ENCODE results near the gene FUT9. TPM values are rescaled to one million over a fixed set of nuclear protein-coding genes. Genes with fewer than 3 reads are reported as not detected.

FUT9 gene
- total RNA-seq, 1 experiment from 2014 or later = 0.04 TPM

- no TSS peak for BruUV-seq (replicated peaks)
- H3K9me3 ChIP-seq (ENCODE audit: low read length) = no peaks in the 10 kb centered on the region
- intact Hi-C loops (cut with micrococcal nuclease) = no loop called here
- no peaks in the 10 kb centered on the region for H4K20me1 ChIP-seq (ENCODE audit: low read length)
- H3K27ac ChIP-seq (ENCODE audit: low read length) = no peak overlapping the region
- no peaks in the 10 kb centered on the region for H3K4me1 ChIP-seq (ENCODE audit: insufficient read depth, low read length)
- no peak overlapping the region for H3K9ac ChIP-seq (ENCODE audit: low read length)
- no peak for DNase-seq
- ChIA-PET CTCF (no interaction called here), POLR2A (ENCODE audit: unreplicated experiment) (no interaction called here)
- no peak overlapping the region for H3K4me2 ChIP-seq (ENCODE audit: low read length)
- ATAC-seq = no peak
- H3K36me3 ChIP-seq (ENCODE audit: low read depth, low read length) = no peaks in the 10 kb centered on the region
- no peak overlapping the region for H2AFZ ChIP-seq (ENCODE audit: low read length)
- no peak overlapping the region for H3K4me3 ChIP-seq (ENCODE audit: low read length)
- H3F3A ChIP-seq (ENCODE audit: low read length, unreplicated experiment) = no peaks in the 10 kb centered on the region
- no peaks in the 10 kb centered on the region for H3K9me2 ChIP-seq (replicated peaks; ENCODE audit: low read length)
- H3K79me2 ChIP-seq (ENCODE audit: low read length) = no peaks in the 10 kb centered on the region
- TF ChIP-seq CTCF (conservative IDR thresholded peaks at IDR 0.05; ENCODE audit: low read depth, low read length) (no peak), EZH2phosphoT487 (IDR thresholded peaks at IDR 0.05; ENCODE audit: borderline replicate concordance, low read length) (no peak), EZH2 (IDR thresholded peaks at IDR 0.05; ENCODE audit: low read length, unreplicated experiment) (no peak)
- no peaks in the 10 kb centered on the region for H3K27me3 ChIP-seq (ENCODE audit: low read length)
These were observed 792 bp upstream of the FUT9 start for GRCh38 chr6:96014846-96015517.

GRCh38 chr6:96016334-96017069 lies 728 bp downstream of the FUT9 start:
- no peak overlapping the region for H2AFZ ChIP-seq (ENCODE audit: low read length)
- no peaks in the 10 kb centered on the region for H3K4me1 ChIP-seq (ENCODE audit: insufficient read depth, low read length)
- POLR2A ChIA-PET (ENCODE audit: unreplicated experiment) = no interaction called here
- no peak for DNase-seq
- CTCF ChIA-PET = no interaction called here
- no peak for ATAC-seq
- H4K20me1 ChIP-seq (ENCODE audit: low read length) = no peaks in the 10 kb centered on the region
- TF ChIP-seq EZH2 (IDR thresholded peaks at IDR 0.05; ENCODE audit: low read length, unreplicated experiment) (no peak), EZH2phosphoT487 (IDR thresholded peaks at IDR 0.05; ENCODE audit: borderline replicate concordance, low read length) (no peak), CTCF (conservative IDR thresholded peaks at IDR 0.05; ENCODE audit: low read depth, low read length) (no peak)
- no TSS peak for BruUV-seq (replicated peaks)
- H3F3A ChIP-seq (ENCODE audit: low read length, unreplicated experiment) = no peaks in the 10 kb centered on the region
- H3K27me3 ChIP-seq (ENCODE audit: low read length) = no peaks in the 10 kb centered on the region
- no peaks in the 10 kb centered on the region for H3K79me2 ChIP-seq (ENCODE audit: low read length)
- H3K4me3 ChIP-seq (ENCODE audit: low read length) = no peak overlapping the region
- H3K9ac ChIP-seq (ENCODE audit: low read length) = no peak overlapping the region
- H3K36me3 ChIP-seq (ENCODE audit: low read depth, low read length) = no peaks in the 10 kb centered on the region
- no peak overlapping the region for H3K27ac ChIP-seq (ENCODE audit: low read length)
- intact Hi-C loops (cut with micrococcal nuclease) = no loop called here
- no peaks in the 10 kb centered on the region for H3K9me2 ChIP-seq (replicated peaks; ENCODE audit: low read length)
- no peaks in the 10 kb centered on the region for H3K9me3 ChIP-seq (ENCODE audit: low read length)
- no peak overlapping the region for H3K4me2 ChIP-seq (ENCODE audit: low read length)

- no TSS peak for BruUV-seq (replicated peaks)
- TF ChIP-seq CTCF (conservative IDR thresholded peaks at IDR 0.05; ENCODE audit: low read depth, low read length) = no peak
- no peak for TF ChIP-seq EZH2phosphoT487 (IDR thresholded peaks at IDR 0.05; ENCODE audit: borderline replicate concordance, low read length)
- TF ChIP-seq EZH2 (IDR thresholded peaks at IDR 0.05; ENCODE audit: low read length, unreplicated experiment) = no peak
- POLR2A ChIA-PET (ENCODE audit: unreplicated experiment) = no interaction called here
- Histone ChIP-seq H3K79me2 (ENCODE audit: low read length) (no peaks in the 10 kb centered on the region), H3K27me3 (ENCODE audit: low read length) (no peaks in the 10 kb centered on the region), H2AFZ (ENCODE audit: low read length) (no peak overlapping the region), H3K9me2 (replicated peaks; ENCODE audit: low read length) (no peaks in the 10 kb centered on the region), H3K4me3 (ENCODE audit: low read length) (no peak overlapping the region), H3K9me3 (ENCODE audit: low read length) (no peaks in the 10 kb centered on the region), H3K36me3 (ENCODE audit: low read depth, low read length) (no peaks in the 10 kb centered on the region), H3K9ac (ENCODE audit: low read length) (no peak overlapping the region), H4K20me1 (ENCODE audit: low read length) (no peaks in the 10 kb centered on the region), H3F3A (ENCODE audit: low read length, unreplicated experiment) (no peaks in the 10 kb centered on the region), H3K27ac (ENCODE audit: low read length) (no peak overlapping the region), H3K4me2 (ENCODE audit: low read length) (no peak overlapping the region), H3K4me1 (ENCODE audit: insufficient read depth, low read length) (no peaks in the 10 kb centered on the region)
- CTCF ChIA-PET = no interaction called here
- ATAC-seq = no peak
- no peak for DNase-seq
- intact Hi-C loops (cut with micrococcal nuclease) = no loop called here
These were observed 1.2 kb downstream of the FUT9 start for GRCh38 chr6:96017070-96017359.

Data from PC-3 (cell line).